ENCODE results near the gene ATG4C.

ATG4C gene

GRCh38 chr1:62906428-62906886, 122.5 kb downstream of the ATG4C start:
- no peak for DNase-seq

GRCh38 chr1:62908168-62908695, 124.3 kb downstream of the ATG4C start:
- DNase-seq: peak; percentile 2

GRCh38 chr1:62912028-62912638, 128.2 kb downstream of the ATG4C start:
- peak; percentile 3 for DNase-seq
